ENCODE measurements around the gene DFFA.
"Not testable (repeated sequence)": the region's sequence is repeated elsewhere in the genome, so short reads cannot be mapped to it uniquely, and the experiment has no call there.

Gene DFFA

GRCh38 chr1:10419351-10419750 is 53.0 kb downstream of the DFFA start:
- no peak overlapping the region for H3K9ac ChIP-seq (ENCODE audit: low read depth, low read length)
- H3K4me1 ChIP-seq (ENCODE audit: insufficient read depth, low read length) = peaks cover 7% of the 10 kb centered on the region; the same call in 1 of the 2 replicates
- no peaks in the 10 kb centered on the region for H3K9me3 ChIP-seq (ENCODE audit: control insufficient read depth, insufficient read depth, low read length)
- peaks cover 34% of the 10 kb centered on the region for H3K36me3 ChIP-seq (ENCODE audit: insufficient read depth, low read length)

DNA sequence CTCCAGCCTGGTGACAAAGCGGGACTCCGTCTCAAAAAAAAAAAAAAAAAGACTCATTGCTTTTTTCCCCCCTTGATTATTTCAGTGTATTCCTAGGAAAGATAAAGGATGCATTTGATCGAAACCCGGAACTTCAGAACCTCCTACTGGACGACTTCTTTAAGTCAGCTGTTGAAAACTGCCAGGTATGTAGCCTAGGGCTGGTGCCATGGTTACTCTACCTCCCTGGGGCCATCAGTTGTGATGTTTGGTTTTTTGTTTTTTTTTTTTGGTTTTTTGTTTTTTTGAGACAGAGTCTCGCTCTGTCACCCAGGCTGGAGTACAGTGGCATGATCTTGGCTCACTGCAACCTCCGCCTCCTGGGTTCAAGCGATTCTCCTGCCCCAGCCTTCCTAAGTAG is 53.6 kb downstream of the DFFA start:
- peaks cover 34% of the 10 kb centered on the region for H3K36me3 ChIP-seq (ENCODE audit: insufficient read depth, low read length)
- H3K9ac ChIP-seq (ENCODE audit: low read depth, low read length); H3K9me3 ChIP-seq (ENCODE audit: control insufficient read depth, insufficient read depth, low read length); H3K4me1 ChIP-seq (ENCODE audit: insufficient read depth, low read length): not testable (repeated sequence)

GRCh38 chr1:10415967-10416366 is 56.4 kb downstream of the DFFA start:
- H3K4me1 ChIP-seq (ENCODE audit: insufficient read depth, low read length); H3K9me3 ChIP-seq (ENCODE audit: control insufficient read depth, insufficient read depth, low read length); H3K9ac ChIP-seq (ENCODE audit: low read depth, low read length): not testable (repeated sequence)
- peaks cover 54% of the 10 kb centered on the region for H3K36me3 ChIP-seq (ENCODE audit: insufficient read depth, low read length)

DNA sequence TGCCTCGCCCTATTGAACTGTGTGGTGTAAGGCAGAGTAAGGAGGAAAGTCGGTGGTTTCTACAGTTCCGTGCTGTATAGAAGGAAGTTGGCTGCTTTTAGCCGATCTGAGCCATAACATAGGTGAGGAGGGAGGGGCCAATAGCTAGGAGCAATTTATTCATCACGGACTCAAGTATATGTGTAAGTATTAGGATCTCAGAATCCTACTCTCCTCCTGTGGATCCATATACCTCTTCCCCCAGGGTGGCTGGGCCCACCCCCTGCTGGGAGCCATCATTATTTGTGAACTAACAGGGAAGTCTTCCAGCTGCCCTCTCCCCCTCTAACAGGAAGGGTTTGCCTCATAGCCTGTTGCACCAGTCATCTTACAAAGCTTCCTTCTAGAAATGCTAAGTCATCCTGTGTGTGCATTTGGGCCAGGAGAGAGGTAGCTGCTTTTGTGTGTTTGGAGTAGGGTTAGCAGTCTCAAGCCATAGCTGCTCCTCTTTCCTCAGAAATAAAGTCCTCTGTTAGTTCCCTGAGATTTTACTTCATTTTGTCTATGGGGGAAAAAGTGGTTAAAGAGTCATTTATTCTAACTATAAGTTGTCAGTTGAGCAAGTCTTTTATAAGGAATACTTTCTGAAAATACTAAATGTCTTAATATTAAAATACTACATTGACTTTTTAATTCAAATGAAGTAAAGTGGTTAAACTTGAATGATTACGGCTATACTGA is 57.0 kb downstream of the DFFA start:
- Histone ChIP-seq H3K9me3 (ENCODE audit: control insufficient read depth, insufficient read depth, low read length) (no peaks in the 10 kb centered on the region), H3K36me3 (ENCODE audit: insufficient read depth, low read length) (peaks cover 56% of the 10 kb centered on the region), H3K9ac (ENCODE audit: low read depth, low read length) (no peak overlapping the region), H3K4me1 (ENCODE audit: insufficient read depth, low read length) (peaks cover 7% of the 10 kb centered on the region; the same call in 1 of the 2 replicates)

DNA sequence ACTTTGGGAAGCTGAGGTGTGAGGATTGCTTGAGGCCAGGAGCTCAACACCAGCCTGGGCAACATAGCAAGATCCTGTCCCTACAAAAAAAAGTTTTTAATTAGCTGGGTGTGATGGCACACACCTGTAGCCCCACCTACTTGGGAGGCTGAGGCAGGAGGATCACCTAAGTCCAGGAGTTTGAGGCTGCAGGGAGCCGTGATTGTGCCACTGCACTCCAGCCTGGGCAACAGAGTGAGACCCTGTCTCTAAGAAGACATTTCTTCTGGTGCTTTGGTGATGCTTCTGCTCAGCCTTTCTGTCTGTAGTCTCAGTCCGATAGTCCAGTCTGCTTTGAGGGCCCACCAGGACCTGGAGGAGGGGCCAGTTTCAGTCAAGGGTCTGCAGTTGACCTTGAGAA is 65.1 kb downstream of the DFFA start:
- H3K9me3 ChIP-seq (ENCODE audit: control insufficient read depth, insufficient read depth, low read length) = no peaks in the 10 kb centered on the region
- no peak overlapping the region for H3K9ac ChIP-seq (ENCODE audit: low read depth, low read length)
- peaks cover 73% of the 10 kb centered on the region for H3K36me3 ChIP-seq (ENCODE audit: insufficient read depth, low read length)
- no peaks in the 10 kb centered on the region for H3K4me1 ChIP-seq (ENCODE audit: insufficient read depth, low read length)

Data from ES-I3 (cell line).